ENCODE data around the gene CISD3.

CISD3 gene

DNA sequence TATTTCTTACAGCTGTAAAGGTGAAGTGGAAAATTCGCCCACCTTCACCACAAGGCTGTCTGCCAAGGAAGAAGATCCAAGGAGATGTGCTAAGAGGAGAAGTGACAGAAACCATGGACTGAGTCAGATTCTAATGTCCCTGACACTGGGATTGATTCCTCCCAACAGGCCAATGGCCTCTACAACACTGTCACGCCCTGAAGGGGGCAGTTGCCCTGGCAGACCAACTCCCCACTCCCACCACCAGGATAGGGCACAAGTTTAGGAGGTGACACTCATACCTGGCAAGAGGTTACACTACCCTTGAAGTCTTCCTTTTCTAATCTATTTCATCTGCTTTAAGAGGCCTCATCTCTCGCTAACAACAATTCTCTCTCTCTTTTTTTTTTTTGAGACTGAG is 53.1 kb downstream of the CISD3 start:
- no peak for DNase-seq
